Naive thymus-derived CD4-positive, alpha-beta T cell (primary cell): ENCODE data around the gene LRRC10. TPM values are rescaled to one million over a fixed set of nuclear protein-coding genes. Genes with fewer than 3 reads are reported as not detected.
A peak's percentile ranks its signal among the peaks of the same experiment; 100 is the strongest.

Source experiments
- ATAC-seq: fragments of 150-1000 bp; cut with Tn5 transposase; 2 replicates; pipeline ENCODE4 v1.10.0; 2021; ENCODE audit warnings: mild to moderate bottlenecking, moderate library complexity
- CTCF ChIA-PET: fragments of 350-600 bp; sonication (Branson Sonifier 250); formaldehyde crosslinking; loops from one replicate; lab custom pipeline; 2021; ENCODE audit warnings: antibody characterized with exemption; lab: Charles Lee
- POLR2A ChIA-PET: fragments of 350-600 bp; sonication (Branson Sonifier 250); formaldehyde crosslinking; loops from one replicate; lab custom pipeline; 2021; ENCODE audit warnings: antibody characterized with exemption, inconsistent platforms; lab: Charles Lee
- DNase-seq, 9 donors: peaks; one replicate each; pipeline versions ENCODE4 v3.0.0 to v3.0.0-alpha.2; 2020 to 2022; ENCODE audit warnings: mixed read lengths in 1 of 9
- H3K27ac ChIP-seq: one replicate; pipeline ENCODE4 v1.7.0; 2013; ENCODE audit warnings: mild to moderate bottlenecking, low read depth, low read length, moderate library complexity
- H3K27me3 ChIP-seq, 2 donors: one replicate each; pipeline ENCODE4 v1.7.0; 2013; ENCODE audit warnings: low read length in 2 of 2, mild to moderate bottlenecking in 2 of 2, moderate library complexity in 2 of 2; ENCODE audit not compliant: control insufficient read depth in 2 of 2, insufficient read depth in 2 of 2
- H3K36me3 ChIP-seq, 3 experiments: 1 replicate in 2 of 3; 2 replicates in 1 of 3; pipeline ENCODE4 v1.7.0; 2013; ENCODE audit warnings: low read length in 3 of 3, mild to moderate bottlenecking in 3 of 3, moderate library complexity in 1 of 3; ENCODE audit not compliant: insufficient read depth in 3 of 3, control insufficient read depth in 2 of 3
- H3K4me1 ChIP-seq, 2 donors: one replicate each; pipeline ENCODE4 v1.7.0; 2013; ENCODE audit warnings: low read length in 2 of 2, mild to moderate bottlenecking in 2 of 2, moderate library complexity in 1 of 2; ENCODE audit not compliant: control insufficient read depth in 2 of 2, insufficient read depth in 2 of 2
- H3K4me3 ChIP-seq: 2 replicates; pipeline ENCODE4 v1.7.0; 2013; ENCODE audit warnings: mild to moderate bottlenecking, low read length
- H3K9me3 ChIP-seq, 3 experiments: 1 replicate in 2 of 3; 2 replicates in 1 of 3; pipeline ENCODE4 v1.7.0; 2013; ENCODE audit warnings: low read length in 3 of 3; ENCODE audit not compliant: control insufficient read depth in 2 of 3
- H3K27ac Mint-ChIP-seq, 9 donors: one replicate each; pipeline ENCODE4 v1.8.0; 2020 to 2022; ENCODE audit warnings: mixed read lengths in 9 of 9, mild to moderate bottlenecking in 8 of 9, moderate library complexity in 5 of 9, inconsistent platforms in 2 of 9
- H3K27me3 Mint-ChIP-seq, 5 donors: one replicate each; pipeline ENCODE4 v1.8.0; 2021 to 2022; ENCODE audit warnings: mixed read lengths in 5 of 5, mild to moderate bottlenecking in 1 of 5
- H3K36me3 Mint-ChIP-seq, 5 donors: one replicate each; pipeline ENCODE4 v1.8.0; 2020 to 2022; ENCODE audit warnings: mixed read lengths in 5 of 5, mild to moderate bottlenecking in 3 of 5, inconsistent platforms in 1 of 5
- H3K4me1 Mint-ChIP-seq, 7 donors: one replicate each; pipeline ENCODE4 v1.8.0; 2020 to 2022; ENCODE audit warnings: mixed read lengths in 7 of 7, mild to moderate bottlenecking in 3 of 7, inconsistent platforms in 1 of 7
- H3K4me3 Mint-ChIP-seq, 10 donors: one replicate each; pipeline ENCODE4 v1.8.0; 2020 to 2022; ENCODE audit warnings: mild to moderate bottlenecking in 10 of 10, mixed read lengths in 10 of 10, moderate library complexity in 6 of 10, inconsistent platforms in 2 of 10
- H3K9me3 Mint-ChIP-seq, 11 donors: one replicate each; pipeline ENCODE4 v1.8.0; 2020 to 2022; ENCODE audit warnings: mixed read lengths in 11 of 11, mild to moderate bottlenecking in 4 of 11, inconsistent platforms in 1 of 11, moderate library complexity in 1 of 11
- intact Hi-C, 2 donors: fragments of 100-400 bp; cut with micrococcal nuclease; formaldehyde crosslinking; loops; one replicate each; pipeline ENCODE4 v1.15.1; 2023
- polyA plus RNA-seq, 2 donors: library from polyadenylated mRNA; unstranded; fragments of 300-500 nt; fragmentation: Illumina TruSeq; gene quantifications; one replicate each; pipeline ENCODE4 v1.2.3, GENCODE V29; 2021
- total RNA-seq, 6 experiments: library from RNA in 5 of 6; stranded (reverse) in 5 of 6; gene quantifications; 1 replicate in 5 of 6; 2 replicates in 1 of 6; pipeline ENCODE4 v1.2.3 and lab custom pipeline; 2021 to 2026

Gene LRRC10
- total and polyA plus RNA-seq, 7 experiments from 2014 or later, result not detected

- no peak for ATAC-seq
- no peaks in the 10 kb centered on the region for H3K27me3 Mint-ChIP-seq
- intact Hi-C loops, result no loop called here
- no peaks in the 10 kb centered on the region for H3K27me3 ChIP-seq
- ChIA-PET POLR2A (no interaction called here), CTCF (no interaction called here)
- peaks cover 14 to 60% (median 41%) of the 10 kb centered on the region in 5 donors for H3K36me3 Mint-ChIP-seq
- H3K4me3 ChIP-seq, result no peak overlapping the region
- H3K27ac ChIP-seq, result peak overlapping the region; percentile 20
- H3K36me3 ChIP-seq, result peaks cover 39 to 95% (median 47%) of the 10 kb centered on the region in 3 experiments
- H3K4me1 ChIP-seq, result no peaks in the 10 kb centered on the region
- H3K4me1 Mint-ChIP-seq, result peaks cover 0 to 10% (median 3%) of the 10 kb centered on the region in 7 donors
- H3K27ac Mint-ChIP-seq, result peak overlapping the region in 3 of 9 donors; percentile 21 to 43 (median 37)
- DNase-seq, result no peak
- no peaks in the 10 kb centered on the region for H3K9me3 ChIP-seq
- H3K9me3 Mint-ChIP-seq, result no peaks in the 10 kb centered on the region
- no peak overlapping the region for H3K4me3 Mint-ChIP-seq
These were observed 15.0 kb downstream of the LRRC10 start for GRCh38 chr12:69595689-69596088.

- ATAC-seq (no peak), DNase-seq (no peak)
- ChIA-PET CTCF (no interaction called here), POLR2A (no interaction called here)
- Mint-ChIP-seq H3K27ac (peak overlapping the region in 1 of 9 donors; percentile 43), H3K4me1 (peaks cover 6 to 29% (median 17%) of the 10 kb centered on the region in 7 donors), H3K4me3 (no peak overlapping the region), H3K36me3 (peaks cover 13 to 43% (median 24%) of the 10 kb centered on the region in 5 donors), H3K27me3 (no peaks in the 10 kb centered on the region), H3K9me3 (no peaks in the 10 kb centered on the region)
- Histone ChIP-seq H3K4me1 (peaks cover 7 to 11% of the 10 kb centered on the region in 2 donors), H3K4me3 (no peak overlapping the region), H3K27me3 (no peaks in the 10 kb centered on the region), H3K9me3 (no peaks in the 10 kb centered on the region), H3K36me3 (peaks cover 23 to 73% (median 41%) of the 10 kb centered on the region in 3 experiments), H3K27ac (no peak overlapping the region)
- intact Hi-C loops, result loop anchor here (5.0 to 10.0 kb wide), 3 partner anchors 437 to 776 kb away; partner anchors contain the start of genes KCNMB4 (in 2 of the 2) and CNOT2 (in 1 of the 2)
These were observed 21.6 kb downstream of the LRRC10 start for GRCh38 chr12:69589082-69589481.

GRCh38 chr12:69588527-69588926, 22.2 kb downstream of the LRRC10 start:
- Histone ChIP-seq H3K9me3 (no peaks in the 10 kb centered on the region), H3K4me1 (peaks cover 7 to 11% of the 10 kb centered on the region in 2 donors), H3K36me3 (peaks cover 18 to 68% (median 35%) of the 10 kb centered on the region in 3 experiments), H3K27ac (no peak overlapping the region), H3K27me3 (no peaks in the 10 kb centered on the region), H3K4me3 (no peak overlapping the region)
- H3K36me3 Mint-ChIP-seq, result peaks cover 13 to 38% (median 24%) of the 10 kb centered on the region in 5 donors
- H3K9me3 Mint-ChIP-seq, result no peaks in the 10 kb centered on the region
- H3K4me1 Mint-ChIP-seq, result peaks cover 6 to 29% (median 17%) of the 10 kb centered on the region in 7 donors
- CTCF ChIA-PET, result no interaction called here
- H3K27me3 Mint-ChIP-seq, result no peaks in the 10 kb centered on the region
- no peak for DNase-seq
- H3K4me3 Mint-ChIP-seq, result no peak overlapping the region
- ATAC-seq, result no peak
- intact Hi-C loops, result loop anchor here (5.0 to 10.0 kb wide), 3 partner anchors 436 to 776 kb away; partner anchors contain the start of genes KCNMB4 (in 2 of the 2) and CNOT2 (in 1 of the 2)
- no peak overlapping the region for H3K27ac Mint-ChIP-seq
- POLR2A ChIA-PET, result no interaction called here

GRCh38 chr12:69585189-69586062, 25.3 kb downstream of the LRRC10 start, which contains the start of gene CCT2:
TSS of gene CCT2 (plus strand) at chr12:69585459. CDS start at chr12:69585522, 63 bp downstream.
- peaks cover 9 to 28% (median 17%) of the 10 kb centered on the region in 7 donors for H3K4me1 Mint-ChIP-seq
- no peaks in the 10 kb centered on the region for H3K27me3 ChIP-seq
- H3K27ac ChIP-seq, result peak within 1 kb of the TSS; percentile 96
- ATAC-seq (peak; percentile 97), DNase-seq (peak; percentile 88 to 96 (median 95))
- ChIA-PET POLR2A (interaction anchor here (0.8 to 1.6 kb wide), 3 partner anchors 250 to 296 kb away, joined by 4 to 17 read pairs (median 4); no protein-coding TSS in a partner anchor), CTCF (no interaction called here)
- no peaks in the 10 kb centered on the region for H3K9me3 ChIP-seq
- peaks cover 5 to 37% (median 14%) of the 10 kb centered on the region in 3 experiments for H3K36me3 ChIP-seq
- peak within 1 kb of the TSS; percentile 84 to 97 (median 95) for H3K4me3 Mint-ChIP-seq
- peak within 1 kb of the TSS; percentile 100 for H3K4me3 ChIP-seq
- peaks cover 7 to 11% of the 10 kb centered on the region in 2 donors for H3K4me1 ChIP-seq
- peaks cover 3 to 16% (median 11%) of the 10 kb centered on the region in 5 donors for H3K36me3 Mint-ChIP-seq
- no peaks in the 10 kb centered on the region for H3K9me3 Mint-ChIP-seq
- no peaks in the 10 kb centered on the region for H3K27me3 Mint-ChIP-seq
- intact Hi-C loops, result loop anchor here (1.0 to 10.0 kb wide), 17 partner anchors 13 to 779 kb away; partner anchors contain the start of genes CNOT2 (in 2 of the 2), CPSF6 (in 2 of the 2), FRS2 (in 2 of the 2) and KCNMB4 (in 2 of the 2)
- H3K27ac Mint-ChIP-seq, result peak within 1 kb of the TSS; percentile 91 to 98 (median 97)

GRCh38 chr12:69583203-69583602, 27.5 kb downstream of the LRRC10 start:
- CTCF ChIA-PET, result interaction anchor here (1.2 kb wide), 1 partner anchor 12 kb away, joined by 4 read pairs; no protein-coding TSS in a partner anchor
- intact Hi-C loops, result loop anchor here (10.0 kb wide), 1 partner anchor 782 kb away; the partner anchor contains the start of gene KCNMB4 (in 2 of the 2)
- H3K4me3 Mint-ChIP-seq, result peak overlapping the region in 1 of 10 donors; percentile 12
- Histone ChIP-seq H3K4me3 (no peak overlapping the region), H3K4me1 (peaks cover 7 to 11% of the 10 kb centered on the region in 2 donors), H3K36me3 (peaks cover 5 to 15% (median 7%) of the 10 kb centered on the region in 3 experiments), H3K9me3 (no peaks in the 10 kb centered on the region), H3K27me3 (no peaks in the 10 kb centered on the region), H3K27ac (no peak overlapping the region)
- POLR2A ChIA-PET, result interaction anchor here (1.0 to 1.4 kb wide), 2 partner anchors 252 to 253 kb away, joined by 4 read pairs; no protein-coding TSS in a partner anchor
- no peaks in the 10 kb centered on the region for H3K27me3 Mint-ChIP-seq
- DNase-seq (no peak), ATAC-seq (no peak)
- peak overlapping the region in 1 of 9 donors; percentile 73 for H3K27ac Mint-ChIP-seq
- peaks cover 0 to 24% (median 14%) of the 10 kb centered on the region in 7 donors for H3K4me1 Mint-ChIP-seq
- H3K9me3 Mint-ChIP-seq, result no peaks in the 10 kb centered on the region
- H3K36me3 Mint-ChIP-seq, result peaks cover 0 to 7% (median under 1%) of the 10 kb centered on the region in 5 donors

GRCh38 chr12:69580074-69580473, 30.6 kb downstream of the LRRC10 start:
- ChIA-PET POLR2A (no interaction called here), CTCF (interaction anchor here (1.4 to 1.6 kb wide), 2 partner anchors 9 to 289 kb away, joined by 4 to 5 read pairs; no protein-coding TSS in a partner anchor)
- Histone ChIP-seq H3K4me3 (no peak overlapping the region), H3K4me1 (peaks cover 0 to 4% of the 10 kb centered on the region in 2 donors), H3K36me3 (peaks cover 0 to 5% (median 0%) of the 10 kb centered on the region in 3 experiments), H3K27me3 (no peaks in the 10 kb centered on the region), H3K9me3 (no peaks in the 10 kb centered on the region), H3K27ac (no peak overlapping the region)
- Mint-ChIP-seq H3K27ac (peak overlapping the region in 2 of 9 donors; percentile 16 to 26), H3K4me3 (no peak overlapping the region), H3K27me3 (no peaks in the 10 kb centered on the region), H3K4me1 (peaks cover 0 to 8% (median 2%) of the 10 kb centered on the region in 7 donors), H3K9me3 (no peaks in the 10 kb centered on the region), H3K36me3 (peaks cover 0 to 1% (median 0%) of the 10 kb centered on the region in 5 donors)
- no peak for ATAC-seq
- intact Hi-C loops, result loop anchor here (10.0 kb wide), 1 partner anchor 785 kb away; the partner anchor contains the start of gene KCNMB4 (in 2 of the 2)
- no peak for DNase-seq
